ENCODE measurements around the gene PER3. TPM values are rescaled to one million over a fixed set of nuclear protein-coding genes. Genes with fewer than 3 reads are reported as not detected.

The PER3 gene
- total and polyA plus RNA-seq, 10 of the 15 experiments (the other 5 are each of a cell fraction or from before 2014, with no cell fraction given), result 0.06 to 0.64 (median 0.13) TPM; not detected in 1

GRCh38 chr1:7847599-7847998 lies 63.5 kb downstream of the PER3 start:
- Histone ChIP-seq H2AFZ (ENCODE audit: control insufficient read depth, low read depth, low read length) (no peak overlapping the region), H3K4me1 (ENCODE audit: control insufficient read depth, insufficient read depth, low read length) (no peaks in the 10 kb centered on the region), H3K36me3 (ENCODE audit: control insufficient read depth in 2 of 2, insufficient read depth in 2 of 2, low read length in 1 of 2) (no peaks in the 10 kb centered on the region), H3K4me2 (ENCODE audit: control insufficient read depth, insufficient read depth) (no peak overlapping the region), H3K9me3 (replicated peaks; ENCODE audit: control insufficient read depth, insufficient read depth, low read length) (no peaks in the 10 kb centered on the region), H3K27me3 (replicated peaks in 1 of 2; ENCODE audit: control insufficient read depth in 2 of 2, insufficient read depth in 2 of 2, low read length in 1 of 2) (peaks cover 1 to 3% of the 10 kb centered on the region in 2 experiments; a peak in 3 of 4 replicates), H3K27ac (ENCODE audit: control insufficient read depth, insufficient read depth) (no peak overlapping the region), H3K4me3 (no peak overlapping the region), H3K9ac (ENCODE audit: control insufficient read depth, insufficient read depth, low read length) (no peak overlapping the region), H4K20me1 (ENCODE audit: control insufficient read depth, insufficient read depth) (no peaks in the 10 kb centered on the region), H3K79me2 (ENCODE audit: control insufficient read depth, insufficient read depth, low read length) (no peaks in the 10 kb centered on the region)
- WGBS (ENCODE audit: insufficient coverage, insufficient replicate concordance, low lambda C conversion rate, missing lambda C conversion rate), result 11% methylated on average over 4 of the region's 4 CpGs
- in situ Hi-C loops (cut with MboI) (no loop called here), intact Hi-C loops (cut with micrococcal nuclease; ENCODE audit: unreplicated experiment) (no loop called here)
- ChIA-PET CTCF (no interaction called here), POLR2A (no interaction called here), SMC1A (ENCODE audit: uncharacterized antibody, unreplicated experiment) (no interaction called here), RAD21 (ENCODE audit: unreplicated experiment) (no interaction called here)
- no peak for TF ChIP-seq RELA (IDR thresholded peaks at IDR 0.05; ENCODE audit: borderline replicate concordance, partially characterized antibody)
- TF ChIP-seq CHD4 (IDR thresholded peaks at IDR 0.05), result no peak
- TF ChIP-seq JUND (IDR thresholded peaks at IDR 0.05; ENCODE audit: low read depth, low read length), result no peak
- no peak for TF ChIP-seq CBFB (IDR thresholded peaks at IDR 0.05; ENCODE audit: low read depth)
- TF ChIP-seq MTA2 (IDR thresholded peaks at IDR 0.05; ENCODE audit: low read depth), result no peak
- no peak for TF ChIP-seq BHLHE40 (IDR thresholded peaks at IDR 0.05; ENCODE audit: borderline replicate concordance in 1 of 2, low read depth in 2 of 2, low read length in 1 of 2)
- TF ChIP-seq RAD21 (IDR thresholded peaks at IDR 0.05; ENCODE audit: insufficient read depth, low read depth, low read length), result no peak
- no peak for ATAC-seq
- no TSS peak for BruUV-seq (replicated peaks)
- no peak for FAIRE-seq
- DNase-seq (ENCODE audit: low read depth, low spot score), result no peak

- H3K27me3 ChIP-seq (replicated peaks in 1 of 2; ENCODE audit: control insufficient read depth in 2 of 2, insufficient read depth in 2 of 2, low read length in 1 of 2), result peaks cover 1 to 3% of the 10 kb centered on the region in 2 experiments; a peak in 3 of 4 replicates
- FAIRE-seq (no peak), ATAC-seq (no peak), DNase-seq (ENCODE audit: low read depth, low spot score) (no peak)
- SMC1A ChIA-PET (ENCODE audit: uncharacterized antibody, unreplicated experiment), result interaction anchor here (0.8 kb wide), 1 partner anchor 98 kb away, joined by 3 read pairs; no protein-coding TSS in a partner anchor
- no peak overlapping the region for H3K27ac ChIP-seq (ENCODE audit: control insufficient read depth, insufficient read depth)
- H3K79me2 ChIP-seq (ENCODE audit: control insufficient read depth, insufficient read depth, low read length), result no peaks in the 10 kb centered on the region
- H3K9me3 ChIP-seq (replicated peaks; ENCODE audit: control insufficient read depth, insufficient read depth, low read length), result no peaks in the 10 kb centered on the region
- H4K20me1 ChIP-seq (ENCODE audit: control insufficient read depth, insufficient read depth), result no peaks in the 10 kb centered on the region
- H3K9ac ChIP-seq (ENCODE audit: control insufficient read depth, insufficient read depth, low read length), result no peak overlapping the region
- H3K4me2 ChIP-seq (ENCODE audit: control insufficient read depth, insufficient read depth), result no peak overlapping the region
- 63% methylated on average over 12 of the region's 15 CpGs for WGBS (ENCODE audit: insufficient coverage, insufficient replicate concordance, low lambda C conversion rate, missing lambda C conversion rate)
- CTCF ChIA-PET, result no interaction called here
- H2AFZ ChIP-seq (ENCODE audit: control insufficient read depth, low read depth, low read length), result no peak overlapping the region
- H3K4me3 ChIP-seq, result no peak overlapping the region
- intact Hi-C loops (cut with micrococcal nuclease; ENCODE audit: unreplicated experiment), result no loop called here
- TF ChIP-seq SMARCA5 (IDR thresholded peaks at IDR 0.05) (no peak), MEF2A (IDR thresholded peaks at IDR 0.05; ENCODE audit: insufficient read depth, low read depth, low read length) (no peak), JUNB (IDR thresholded peaks at IDR 0.05) (no peak)
- RAD21 ChIA-PET (ENCODE audit: unreplicated experiment), result no interaction called here
- no peaks in the 10 kb centered on the region; a peak in 1 of 4 replicates for H3K36me3 ChIP-seq (ENCODE audit: control insufficient read depth in 2 of 2, insufficient read depth in 2 of 2, low read length in 1 of 2)
- POLR2A ChIA-PET, result no interaction called here
- H3K4me1 ChIP-seq (ENCODE audit: control insufficient read depth, insufficient read depth, low read length), result no peaks in the 10 kb centered on the region
- in situ Hi-C loops (cut with MboI), result no loop called here
- BruUV-seq (replicated peaks), result no TSS peak
Observed at GRCh38 chr1:7850786-7851185, 66.7 kb downstream of the PER3 start.
